T-cell (primary cell): Measurements from ENCODE around the gene GFRA1. TPM values are rescaled to one million over a fixed set of nuclear protein-coding genes. Genes with fewer than 3 reads are reported as not detected.

Experiments used
- ATAC-seq, 4 experiments: fragments of 200-7000 bp in 3 of 4; fragments of 150-1000 bp in 1 of 4; cut with Tn5 transposase; replicated peaks in 1 of 4; 1 replicate in 3 of 4; 2 replicates in 1 of 4; pipeline ENCODE4 v1.10.0; 2021; ENCODE audit warnings: moderate library complexity in 3 of 4, mild to moderate bottlenecking in 2 of 4, moderate number of reproducible peaks in 1 of 4
- CTCF ChIA-PET, 2 donors: fragments of 300-600 bp; sonication (Branson Sonifier 250); formaldehyde crosslinking; loops; one replicate each; lab custom pipeline; 2022; ENCODE audit warnings: antibody characterized with exemption in 2 of 2; lab: Charles Lee
- POLR2A ChIA-PET, 2 donors: fragments of 300-600 bp; sonication (Branson Sonifier 250); formaldehyde crosslinking; loops; one replicate each; lab custom pipeline; 2022; ENCODE audit warnings: antibody characterized with exemption in 2 of 2; lab: Charles Lee
- DNase-seq, 35 experiments: peaks; one replicate each; pipeline versions ENCODE4 v3.0.0 to v3.0.0-alpha.2; 2013 to 2023
- H3K27ac ChIP-seq: one replicate; pipeline ENCODE4 v1.5.1; 2013; ENCODE audit warnings: low read length
- H3K27me3 ChIP-seq, 2 experiments: replicated peaks in 1 of 2; 1 replicate in 1 of 2; 2 replicates in 1 of 2; pipeline versions ENCODE4 v1.6.1 to v1.7.0; 2013; ENCODE audit warnings: low read length in 1 of 2, mixed read lengths in 1 of 2; ENCODE audit not compliant: control insufficient read depth in 2 of 2, insufficient read depth in 2 of 2; ENCODE audit errors: extremely low read depth in 1 of 2
- H3K36me3 ChIP-seq, 2 donors: 1 replicate in 1 of 2; 2 replicates in 1 of 2; pipeline versions ENCODE4 v1.6.1 to v1.7.0; 2013; ENCODE audit warnings: low read length in 1 of 2; ENCODE audit not compliant: control insufficient read depth in 2 of 2, insufficient read depth in 1 of 2; ENCODE audit errors: extremely low read depth in 1 of 2
- H3K4me1 ChIP-seq, 2 experiments: 1 replicate in 1 of 2; 2 replicates in 1 of 2; pipeline versions ENCODE4 v1.6.1 to v1.7.0; 2013; ENCODE audit warnings: low read length in 2 of 2, mixed read lengths in 1 of 2; ENCODE audit not compliant: insufficient read depth in 2 of 2, control insufficient read depth in 1 of 2; ENCODE audit errors: extremely low read depth in 1 of 2
- H3K4me3 ChIP-seq, 2 donors: 1 replicate in 1 of 2; 2 replicates in 1 of 2; pipeline versions ENCODE4 v1.5.1 to v1.7.0; 2013; ENCODE audit warnings: mild to moderate bottlenecking in 2 of 2, low read length in 1 of 2, moderate library complexity in 1 of 2; ENCODE audit not compliant: control insufficient read depth in 1 of 2; ENCODE audit errors: extremely low read depth in 1 of 2
- H3K9me3 ChIP-seq: 2 replicates; pipeline ENCODE4 v1.7.0; 2013
- H3K27ac Mint-ChIP-seq, 2 donors: one replicate each; pipeline ENCODE4 v1.8.0; 2020 to 2021; ENCODE audit warnings: mild to moderate bottlenecking in 2 of 2, mixed read lengths in 2 of 2
- H3K27me3 Mint-ChIP-seq, 2 donors: one replicate each; pipeline ENCODE4 v1.8.0; 2021 to 2022; ENCODE audit warnings: mixed read lengths in 2 of 2
- H3K36me3 Mint-ChIP-seq: one replicate; pipeline ENCODE4 v1.8.0; 2021; ENCODE audit warnings: mixed read lengths
- H3K4me1 Mint-ChIP-seq, 3 donors: one replicate each; pipeline ENCODE4 v1.8.0; 2020 to 2022; ENCODE audit warnings: mixed read lengths in 3 of 3, mild to moderate bottlenecking in 1 of 3
- H3K4me3 Mint-ChIP-seq, 3 donors: one replicate each; pipeline ENCODE4 v1.8.0; 2020 to 2022; ENCODE audit warnings: mild to moderate bottlenecking in 3 of 3, mixed read lengths in 3 of 3, moderate library complexity in 3 of 3
- H3K9me3 Mint-ChIP-seq, 3 donors: one replicate each; pipeline ENCODE4 v1.8.0; 2020 to 2022; ENCODE audit warnings: mixed read lengths in 3 of 3
- WGBS: methylation state at CpG from one replicate; pipeline ENCODE4 v1.1.5; 2013; ENCODE audit warnings: missing lambda C conversion rate; ENCODE audit not compliant: insufficient coverage; 5-methylcytosine and 5-hydroxymethylcytosine counted together
- total RNA-seq, 35 experiments: library from RNA in 6 of 35; stranded (reverse) in 6 of 35; fragments of 120-200 nt in 1 of 35; gene quantifications; one replicate each; pipeline versions ENCODE4 v1.2.1 to v1.2.4 and lab custom pipeline; 2013 to 2026

Gene GFRA1
- total RNA-seq, 5 donors from 2014 or later (not counting 1 experiment from before 2014, with no cell fraction given) = 0.03 to 0.25 (median 0.20) TPM; not detected in 2

DNA sequence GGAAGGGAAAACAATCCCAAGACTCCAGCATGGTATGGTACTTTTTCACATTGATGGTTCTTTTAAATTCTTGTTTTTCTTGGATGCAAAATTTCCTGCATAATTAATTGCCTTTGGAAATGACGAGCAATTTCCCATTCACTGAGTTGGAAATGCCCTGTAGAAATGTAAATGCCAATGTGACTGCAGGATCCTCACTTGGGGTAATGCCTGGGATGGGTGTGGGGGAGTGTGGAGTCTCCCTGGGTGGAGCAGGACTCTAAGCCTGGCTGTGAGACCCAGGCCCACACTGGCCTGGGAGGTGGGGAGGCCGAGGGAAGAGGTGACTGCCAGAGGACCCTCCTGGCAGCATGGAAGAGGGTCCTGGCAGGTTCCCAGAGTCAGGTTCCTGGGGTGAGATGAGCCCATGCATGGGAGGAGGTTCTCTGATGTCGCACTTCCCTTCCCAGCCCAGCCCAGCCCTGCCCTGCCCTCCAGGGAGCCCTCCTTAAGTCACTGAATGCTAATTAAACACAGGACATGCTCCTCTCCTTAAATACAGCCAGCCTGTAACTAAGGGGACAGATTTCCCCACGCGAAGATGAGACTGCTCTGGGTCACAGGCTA is 157.9 kb downstream of the GFRA1 start:
- Histone ChIP-seq H3K36me3 (no peaks in the 10 kb centered on the region), H3K27ac (no peak overlapping the region), H3K27me3 (peaks cover 0 to 4% of the 10 kb centered on the region in 2 experiments), H3K4me1 (no peaks in the 10 kb centered on the region), H3K4me3 (no peak overlapping the region), H3K9me3 (no peaks in the 10 kb centered on the region)
- Mint-ChIP-seq H3K9me3 (peaks cover 0 to 10% (median 2%) of the 10 kb centered on the region in 3 donors), H3K27ac (no peak overlapping the region), H3K4me3 (no peak overlapping the region), H3K27me3 (no peaks in the 10 kb centered on the region), H3K4me1 (no peaks in the 10 kb centered on the region), H3K36me3 (no peaks in the 10 kb centered on the region)
- CTCF ChIA-PET = no interaction called here
- ATAC-seq = no peak
- 45% methylated on average over 4 of the region's 5 CpGs for WGBS
- POLR2A ChIA-PET = no interaction called here
- no peak for DNase-seq

DNA sequence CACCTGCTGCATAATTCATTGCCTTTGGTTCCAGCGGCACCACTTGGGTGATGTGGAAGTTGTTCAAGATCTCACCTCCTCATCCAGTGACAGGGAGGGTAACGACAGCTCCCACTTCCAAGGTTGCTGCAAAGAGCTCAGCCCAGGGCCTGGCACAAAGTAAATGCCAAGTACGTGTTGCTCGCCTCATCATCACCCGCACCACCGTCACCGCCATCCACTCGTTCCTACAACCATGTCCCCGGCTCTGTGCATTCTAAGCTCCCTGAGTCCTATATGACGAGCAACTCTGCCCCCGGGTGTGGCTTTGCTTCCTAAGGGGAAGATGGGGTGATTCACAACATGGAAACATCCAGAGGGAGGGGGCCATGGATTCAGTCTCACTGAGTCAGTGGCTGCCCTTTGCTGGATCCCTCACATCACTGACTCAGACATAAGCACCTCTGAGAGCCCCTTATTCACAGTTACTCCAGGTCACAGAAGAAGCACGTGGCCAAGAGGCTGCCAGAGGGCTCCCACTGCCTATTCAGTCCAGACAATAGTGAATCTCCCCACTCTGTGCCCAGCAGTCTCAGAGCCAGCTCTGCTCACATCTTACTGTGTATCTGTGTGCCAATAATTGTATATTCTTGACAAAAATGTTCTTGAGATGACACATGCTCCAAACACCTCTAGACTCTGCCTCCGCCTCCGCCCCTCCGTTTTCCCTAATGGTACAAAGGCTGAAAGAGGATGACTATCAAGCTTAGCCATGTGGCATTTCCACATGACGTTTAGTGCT is 159.1 kb downstream of the GFRA1 start:
- ChIA-PET CTCF (no interaction called here), POLR2A (interaction anchor here in 1 of 2 donors (0.7 kb wide), 1 partner anchor 1429 kb away, joined by 3 read pairs; no protein-coding TSS in a partner anchor)
- Histone ChIP-seq H3K36me3 (no peaks in the 10 kb centered on the region), H3K4me1 (no peaks in the 10 kb centered on the region), H3K4me3 (no peak overlapping the region), H3K9me3 (no peaks in the 10 kb centered on the region), H3K27me3 (peaks cover 0 to 4% of the 10 kb centered on the region in 2 experiments), H3K27ac (no peak overlapping the region)
- peaks cover 0 to 10% (median 2%) of the 10 kb centered on the region in 3 donors for H3K9me3 Mint-ChIP-seq
- H3K4me1 Mint-ChIP-seq = no peaks in the 10 kb centered on the region
- DNase-seq = no peak
- no peaks in the 10 kb centered on the region for H3K36me3 Mint-ChIP-seq
- no peak overlapping the region for H3K27ac Mint-ChIP-seq
- no peak overlapping the region for H3K4me3 Mint-ChIP-seq
- no peak for ATAC-seq
- 92% methylated on average over 2 of the region's 16 CpGs for WGBS
- no peaks in the 10 kb centered on the region for H3K27me3 Mint-ChIP-seq

DNA sequence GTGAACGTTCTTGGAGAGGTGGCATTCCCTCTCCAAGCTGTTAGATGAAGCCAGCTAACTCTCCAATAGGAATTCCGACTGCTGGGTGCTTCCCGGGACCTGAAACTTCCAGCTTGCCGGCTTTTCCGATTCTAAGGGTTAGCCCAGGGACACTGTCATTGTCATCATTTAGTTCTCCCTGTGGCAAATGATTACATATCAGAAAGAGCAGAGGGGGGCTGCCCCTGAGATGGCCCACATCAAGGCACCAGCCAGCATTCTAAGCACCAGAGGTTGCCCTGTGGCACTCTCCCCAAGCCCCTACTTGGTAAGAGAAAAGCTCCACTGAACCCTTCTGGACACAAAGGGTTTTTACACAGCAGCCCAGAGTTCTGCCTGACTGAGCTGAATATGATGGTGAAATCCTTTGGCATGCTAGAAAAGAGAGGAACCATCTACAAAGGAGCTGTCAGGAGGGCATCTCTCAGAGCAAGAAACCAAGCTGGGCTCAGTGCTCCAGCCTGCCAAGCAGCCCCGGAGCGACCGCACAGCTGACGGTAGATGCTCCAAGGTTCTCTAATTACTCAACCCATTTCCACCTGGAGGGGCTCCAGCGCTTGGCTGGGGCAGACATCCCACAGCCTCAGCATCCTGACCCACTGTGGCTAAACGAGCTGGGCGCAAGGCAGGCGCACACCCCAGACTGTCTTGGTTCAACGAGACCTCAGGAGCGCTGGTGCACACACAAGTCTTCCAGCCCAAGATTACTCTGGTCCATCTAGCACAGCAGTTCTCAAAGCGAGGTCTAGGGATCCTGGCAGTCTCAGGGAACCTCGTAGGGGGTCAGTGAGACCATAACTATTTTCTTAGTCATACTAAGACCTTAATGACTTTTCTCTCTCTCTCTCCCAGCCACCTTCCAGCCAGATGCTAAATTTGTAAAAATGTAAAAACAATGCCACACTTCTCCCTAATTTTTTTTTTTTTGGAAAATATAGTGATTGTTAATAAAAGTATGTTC is 160.5 kb downstream of the GFRA1 start:
- ChIA-PET CTCF (no interaction called here), POLR2A (interaction anchor here in 1 of 2 donors (0.7 kb wide), 1 partner anchor 1431 kb away, joined by 3 read pairs; no protein-coding TSS in a partner anchor)
- DNase-seq (no peak), ATAC-seq (no peak)
- peaks cover 0 to 1% (median 0%) of the 10 kb centered on the region in 3 donors for H3K9me3 Mint-ChIP-seq
- Histone ChIP-seq H3K27me3 (peaks cover 0 to 4% of the 10 kb centered on the region in 2 experiments), H3K4me3 (no peak overlapping the region), H3K36me3 (no peaks in the 10 kb centered on the region), H3K4me1 (no peaks in the 10 kb centered on the region), H3K9me3 (no peaks in the 10 kb centered on the region), H3K27ac (no peak overlapping the region)
- no peak overlapping the region for H3K27ac Mint-ChIP-seq
- no peak overlapping the region for H3K4me3 Mint-ChIP-seq
- no peaks in the 10 kb centered on the region for H3K27me3 Mint-ChIP-seq
- WGBS = 96% methylated on average over 12 of the region's 17 CpGs
- H3K36me3 Mint-ChIP-seq = no peaks in the 10 kb centered on the region
- H3K4me1 Mint-ChIP-seq = no peaks in the 10 kb centered on the region

DNA sequence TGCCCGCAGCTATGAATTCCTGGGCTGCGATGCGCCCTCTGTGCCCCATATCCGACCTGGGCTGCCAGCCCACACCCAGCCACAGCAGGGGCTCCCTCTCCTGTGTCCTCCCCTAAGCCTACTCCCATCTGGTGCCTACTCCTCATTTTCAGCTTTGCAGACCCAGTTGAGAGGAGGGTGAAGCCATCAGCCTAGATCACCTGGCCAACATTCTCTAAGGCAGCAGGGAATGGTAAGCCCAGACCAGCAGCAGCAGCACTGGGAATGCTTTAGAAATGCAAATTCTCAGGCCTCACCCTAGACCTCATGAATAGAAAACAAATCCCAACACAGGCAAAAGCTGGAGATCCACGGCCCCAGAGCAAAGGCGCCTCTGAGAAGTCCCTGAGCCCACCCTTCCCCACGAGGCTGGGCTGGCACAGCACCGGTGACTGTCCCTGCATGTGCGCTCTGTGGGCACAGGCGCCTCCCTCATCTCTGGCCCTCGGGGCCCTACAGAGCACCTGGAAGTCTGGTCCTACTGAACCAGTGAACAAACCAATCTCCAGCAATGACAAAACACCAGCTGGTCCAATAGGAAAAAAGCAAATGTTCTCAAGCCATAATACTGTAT is 161.4 kb downstream of the GFRA1 start:
- POLR2A ChIA-PET = no interaction called here
- no peak for ATAC-seq

DNA sequence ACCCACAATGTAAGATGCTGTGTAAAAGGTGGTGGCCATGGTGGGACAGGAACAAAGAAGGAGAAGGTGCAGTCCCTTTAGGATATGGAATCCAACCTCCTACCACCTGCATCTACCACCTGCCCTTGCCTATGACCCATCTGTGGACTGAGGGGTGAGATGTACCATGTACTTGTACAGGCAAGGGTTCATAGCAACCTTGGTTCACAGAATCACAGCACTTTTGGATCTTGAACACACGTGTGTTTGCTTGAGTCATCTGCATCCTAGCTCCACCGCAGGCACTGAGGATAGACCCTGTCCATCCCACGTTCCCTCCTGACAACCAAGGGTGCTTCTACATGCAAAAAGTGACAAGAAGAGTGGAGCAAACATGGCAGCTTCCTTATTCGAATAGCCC is 162.3 kb downstream of the GFRA1 start:
- no peaks in the 10 kb centered on the region for H3K36me3 Mint-ChIP-seq

More for the DNA sequence above, 161.4 kb downstream of the GFRA1 start:
- Mint-ChIP-seq H3K4me3 (no peak overlapping the region), H3K27ac (no peak overlapping the region), H3K9me3 (peaks cover 0 to 4% (median 0%) of the 10 kb centered on the region in 3 donors), H3K4me1 (no peaks in the 10 kb centered on the region), H3K27me3 (no peaks in the 10 kb centered on the region), H3K36me3 (no peaks in the 10 kb centered on the region)
- Histone ChIP-seq H3K36me3 (no peaks in the 10 kb centered on the region), H3K27me3 (peaks cover 0 to 4% of the 10 kb centered on the region in 2 experiments), H3K4me1 (no peaks in the 10 kb centered on the region), H3K4me3 (no peak overlapping the region), H3K27ac (no peak overlapping the region), H3K9me3 (no peaks in the 10 kb centered on the region)
- DNase-seq = no peak
- WGBS = 68% methylated on average over 7 of the region's 11 CpGs
- CTCF ChIA-PET = no interaction called here

More for the DNA sequence above, 162.3 kb downstream of the GFRA1 start:
- H3K27ac Mint-ChIP-seq = no peak overlapping the region
- no peak overlapping the region for H3K27ac ChIP-seq
- no peak for ATAC-seq
- H3K4me3 ChIP-seq = no peak overlapping the region
- peaks cover 0 to 5% (median 0%) of the 10 kb centered on the region in 3 donors for H3K9me3 Mint-ChIP-seq
- no peaks in the 10 kb centered on the region for H3K36me3 ChIP-seq
- no peaks in the 10 kb centered on the region for H3K9me3 ChIP-seq
- DNase-seq = no peak
- no peaks in the 10 kb centered on the region for H3K4me1 Mint-ChIP-seq
- H3K27me3 ChIP-seq = peaks cover 0 to 4% of the 10 kb centered on the region in 2 experiments
- CTCF ChIA-PET = no interaction called here
- WGBS = 70% methylated on average over 3 of the region's 4 CpGs
- H3K4me3 Mint-ChIP-seq = no peak overlapping the region
- POLR2A ChIA-PET = no interaction called here
- no peaks in the 10 kb centered on the region for H3K4me1 ChIP-seq
- no peaks in the 10 kb centered on the region for H3K27me3 Mint-ChIP-seq
